HG03045 (cell line): ENCODE results near the gene TAF12.
A peak's percentile ranks its signal among the peaks of the same experiment; 100 is the strongest.
"Not testable (repeated sequence)": the region's sequence is repeated elsewhere in the genome, so short reads cannot be mapped to it uniquely, and the experiment has no call there.

ENCODE experiments used
- ATAC-seq: cut with Tn5 transposase; IDR thresholded peaks from one replicate; pipeline ENCODE4 v1.9.1; 2021; ENCODE audit warnings: mild to moderate bottlenecking, moderate library complexity; ENCODE audit not compliant: unreplicated experiment

TAF12 gene

DNA sequence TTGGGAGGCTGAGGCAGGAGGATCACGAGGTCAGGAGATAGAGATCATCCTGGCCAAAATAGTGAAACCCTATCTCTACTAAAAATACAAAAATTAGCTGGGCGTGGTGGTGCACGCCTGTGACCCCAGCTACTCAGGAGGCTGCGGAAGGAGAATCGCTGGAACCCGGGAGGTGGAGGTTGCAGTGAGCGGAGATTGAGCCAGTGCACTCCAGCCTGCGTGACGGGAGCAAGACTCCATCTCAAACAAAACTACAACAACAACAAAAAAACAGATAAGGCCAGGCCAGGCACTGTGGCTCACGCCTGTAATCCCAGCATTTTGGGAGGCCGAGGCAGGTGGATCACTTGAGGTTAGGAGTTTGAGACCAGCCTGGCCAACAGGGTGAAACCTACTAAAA, 2.5 kb upstream of the TAF12 start:
- not testable (repeated sequence) for ATAC-seq

DNA sequence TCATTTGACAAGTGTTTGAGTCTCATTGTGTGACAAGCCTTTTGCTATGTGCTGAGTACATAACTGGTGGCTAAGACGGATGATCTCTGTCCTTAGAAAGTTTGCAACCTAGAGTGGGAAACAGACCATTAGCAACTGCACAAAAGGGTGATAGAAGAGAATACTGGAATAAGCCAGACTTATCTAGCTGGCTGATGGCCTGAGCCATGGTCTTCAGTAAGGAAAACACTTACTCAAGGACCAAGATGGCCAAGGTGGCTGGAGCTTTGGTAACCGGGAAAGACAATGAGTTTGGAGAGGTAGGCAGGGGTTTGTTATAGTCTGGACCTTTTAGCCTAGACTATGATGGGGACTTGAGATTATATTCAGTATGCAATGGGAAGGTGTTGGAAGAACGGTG, 1.6 kb upstream of the TAF12 start:
- no peak for ATAC-seq

DNA sequence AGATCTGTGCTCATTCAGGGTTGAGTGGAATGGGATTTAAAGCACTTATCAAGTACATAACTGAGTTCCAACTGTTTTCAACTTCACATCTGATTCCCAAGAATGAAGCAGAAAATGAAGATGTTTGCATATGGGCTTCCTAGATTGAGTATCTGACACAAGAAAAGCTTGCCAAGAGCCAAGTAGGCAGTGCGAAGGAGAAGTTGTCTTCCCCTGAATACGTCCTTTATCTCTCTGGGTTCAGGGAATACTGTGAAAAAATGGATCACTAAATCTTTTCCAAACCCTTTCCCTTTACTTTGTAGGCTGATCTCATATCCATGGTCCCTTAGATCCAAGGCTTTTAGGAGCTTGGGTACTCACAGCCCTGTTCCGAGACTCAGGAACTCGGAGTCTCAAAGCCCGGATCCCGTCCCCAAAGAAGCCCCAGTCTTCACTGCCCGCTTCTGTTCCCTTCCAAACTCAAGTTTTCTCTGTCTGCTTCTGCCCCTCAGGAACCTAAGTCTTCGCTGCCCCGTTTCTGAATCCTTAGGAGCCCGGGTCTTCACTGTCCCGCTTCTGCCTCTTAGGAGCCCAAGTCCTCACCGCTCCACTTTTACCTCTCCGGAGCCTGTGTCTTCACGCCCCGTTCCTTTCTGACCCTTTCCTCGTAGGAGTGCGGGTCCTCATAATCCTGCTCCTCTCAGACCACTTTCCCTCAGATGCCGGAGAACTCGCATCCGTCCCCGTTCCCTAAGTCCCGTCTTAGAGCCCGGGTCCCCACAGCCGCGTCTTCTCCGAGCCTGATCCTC, 616 bp downstream of the TAF12 start:
- peak; percentile 20 for ATAC-seq

DNA sequence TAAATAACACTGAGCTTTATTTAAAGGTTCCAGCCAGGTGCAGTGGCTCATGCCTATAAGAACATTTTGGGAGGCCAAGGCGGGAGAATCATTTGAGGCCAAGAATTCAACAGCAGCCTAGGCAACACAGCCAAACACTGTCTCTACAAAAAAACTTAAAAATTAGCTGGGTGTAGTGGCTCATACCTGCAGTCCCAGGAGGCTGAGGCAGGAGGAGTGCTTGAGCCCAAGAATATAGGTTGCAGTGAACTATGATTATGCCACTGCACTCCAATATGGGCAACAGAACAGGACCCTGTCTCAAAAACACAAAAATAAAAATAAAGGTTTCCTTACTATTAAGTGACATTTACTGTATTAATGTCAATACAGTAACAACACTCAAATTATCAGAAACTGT, 2.1 kb downstream of the TAF12 start:
- no peak for ATAC-seq

DNA sequence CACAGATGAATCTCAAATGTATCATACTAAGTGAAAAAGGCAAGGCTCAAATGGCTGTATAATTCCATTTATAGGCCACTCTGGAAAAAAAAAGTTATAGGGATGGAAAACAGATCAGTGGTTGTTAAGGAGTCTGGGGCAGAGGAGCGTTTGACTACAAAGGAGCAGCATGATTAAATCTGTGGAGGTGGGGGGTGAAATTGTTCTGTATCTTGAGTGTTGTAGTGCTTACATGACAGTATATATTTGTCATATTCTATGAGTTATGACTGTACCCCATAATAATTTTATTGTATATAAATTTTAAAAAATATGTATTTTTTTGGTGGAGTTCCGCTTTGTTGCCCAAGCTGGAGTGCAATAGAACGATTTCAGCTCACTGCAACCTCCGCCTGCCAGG, 10.3 kb downstream of the TAF12 start:
- ATAC-seq, result no peak

DNA sequence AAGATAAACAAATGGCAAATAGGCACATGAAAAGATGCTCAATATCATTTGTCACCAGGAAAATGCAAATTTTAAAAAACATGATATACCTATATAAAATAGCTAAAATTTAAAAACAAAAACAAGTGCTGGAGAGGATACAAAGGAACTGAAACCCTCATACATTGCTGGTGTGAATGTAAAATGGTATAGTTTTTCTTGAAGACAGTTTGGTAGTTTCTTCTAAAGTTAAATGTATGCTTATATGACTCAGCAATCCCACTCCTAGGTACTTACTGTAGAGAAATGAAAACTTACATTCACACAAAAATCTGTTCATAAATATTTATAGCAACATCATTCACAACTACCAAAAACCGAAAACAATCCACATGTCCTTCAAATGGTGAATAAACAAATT, 11.2 kb downstream of the TAF12 start:
- no peak for ATAC-seq

DNA sequence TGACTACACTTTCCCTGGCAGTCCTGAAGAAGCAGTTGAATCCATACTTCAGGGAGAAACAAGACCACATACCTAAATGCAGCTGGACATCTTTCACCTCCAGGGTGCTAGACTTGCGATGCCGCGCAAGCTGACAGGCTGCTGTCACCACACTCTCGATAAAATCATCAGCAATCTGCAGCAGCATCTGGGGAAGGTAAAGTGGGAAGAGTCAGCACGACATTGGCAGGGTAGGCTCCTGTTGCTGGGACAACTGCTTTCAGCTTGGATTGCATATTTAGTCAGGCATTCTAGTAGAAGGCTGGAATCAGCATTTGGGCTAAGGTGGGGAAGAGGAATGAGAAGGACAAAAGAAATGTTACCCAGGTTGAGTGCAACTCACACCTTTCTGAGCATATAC, 29.7 kb downstream of the TAF12 start:
- ATAC-seq, result no peak

DNA sequence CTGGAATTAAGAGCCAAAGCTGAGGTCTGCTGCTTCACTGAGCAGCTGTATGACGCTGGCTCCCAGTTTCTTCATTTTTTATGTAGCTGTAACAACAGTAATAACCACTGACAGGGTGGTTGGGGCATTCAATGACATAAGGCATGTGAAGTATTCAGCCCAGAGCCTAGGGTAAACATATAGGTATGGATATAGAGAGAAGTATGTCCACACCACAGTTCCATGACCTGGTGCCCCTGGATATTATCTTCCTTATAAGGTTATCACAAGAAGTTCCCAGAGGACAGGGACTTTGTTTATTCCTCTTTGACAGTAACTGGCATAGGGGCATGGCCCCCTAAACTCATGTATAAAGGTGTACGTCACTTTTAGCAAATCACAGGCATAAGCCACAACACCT, 36.1 kb downstream of the TAF12 start:
- ATAC-seq, result no peak

DNA sequence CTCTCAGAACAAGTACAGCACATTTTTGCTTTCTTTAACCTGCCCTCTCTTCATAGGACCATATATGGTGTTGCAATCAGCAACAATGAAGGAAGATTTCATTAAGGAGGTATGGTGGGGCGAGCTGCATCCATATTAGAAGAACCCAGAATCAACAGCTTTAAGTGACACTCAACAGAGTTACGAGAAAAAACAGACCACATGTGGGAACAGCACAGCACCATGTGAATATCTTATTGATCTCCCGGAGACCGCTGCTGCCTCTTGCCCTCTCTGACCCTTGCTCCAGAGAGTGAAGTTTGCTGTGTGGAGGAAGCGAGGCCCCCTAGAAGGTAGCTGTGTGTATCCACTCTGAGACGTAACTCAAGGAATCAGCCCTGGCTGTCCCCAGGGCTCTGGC, 37.9 kb downstream of the TAF12 start:
- ATAC-seq, result no peak

DNA sequence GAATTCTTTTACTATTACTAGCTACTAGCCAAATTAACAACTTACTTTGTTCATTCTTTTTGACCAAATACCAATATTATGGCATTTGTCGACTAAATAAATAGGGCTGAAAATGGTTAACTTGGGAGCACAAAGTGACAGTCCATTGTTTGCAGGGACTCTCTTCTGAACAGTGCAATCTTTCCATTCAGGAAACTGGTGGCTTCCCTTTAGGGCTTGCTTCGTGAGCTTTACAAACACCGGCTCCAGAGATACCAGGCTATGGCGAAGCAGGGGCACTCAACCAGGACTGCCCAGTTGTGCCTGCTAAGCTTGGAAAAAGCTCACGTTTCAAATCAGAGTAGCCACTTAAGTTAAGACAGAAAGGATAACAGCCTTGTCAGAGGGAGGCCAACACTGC, 38.5 kb downstream of the TAF12 start:
- ATAC-seq, result no peak

DNA sequence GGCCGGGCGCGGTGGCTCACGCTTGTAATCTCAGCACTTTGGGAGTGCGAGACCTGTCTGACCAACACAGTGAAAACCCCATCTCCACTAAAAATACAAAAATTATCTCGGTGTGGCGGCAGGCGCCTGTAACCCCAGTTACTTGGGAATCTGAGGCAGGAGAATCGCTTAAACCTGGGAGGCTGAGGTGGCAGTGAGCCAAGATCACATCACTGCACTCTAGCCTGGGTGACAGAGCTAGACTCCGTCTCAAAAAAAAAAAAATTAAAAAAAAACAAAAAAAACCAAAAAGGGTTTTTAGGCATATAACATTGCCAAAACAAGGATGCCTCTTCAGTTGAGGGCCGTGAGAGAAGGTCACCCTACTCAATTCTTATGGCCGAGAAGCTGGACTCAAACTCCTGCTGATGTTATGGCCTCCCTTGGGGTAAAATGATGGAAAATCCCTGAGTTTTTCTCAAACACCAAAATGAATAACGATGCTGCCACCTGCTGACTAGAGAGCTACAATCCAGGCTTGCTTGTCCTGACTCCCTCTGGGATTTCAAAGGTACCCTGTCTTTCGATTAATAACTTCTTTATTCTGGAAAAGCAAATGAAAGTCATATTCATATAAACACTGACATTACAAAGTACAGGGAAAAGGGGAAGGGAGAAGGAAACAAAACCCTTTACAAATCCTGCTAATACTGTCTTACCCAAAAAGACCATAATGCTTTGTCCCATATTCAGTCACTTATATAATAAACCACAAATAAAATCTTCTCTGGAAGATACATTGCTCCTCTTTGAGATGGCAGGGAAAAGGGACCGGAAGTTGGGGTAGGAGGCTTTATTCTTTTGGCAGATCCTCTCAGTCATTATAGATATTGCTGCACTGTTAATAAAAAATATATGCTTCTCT, 40.1 kb downstream of the TAF12 start:
- ATAC-seq, result no peak

DNA sequence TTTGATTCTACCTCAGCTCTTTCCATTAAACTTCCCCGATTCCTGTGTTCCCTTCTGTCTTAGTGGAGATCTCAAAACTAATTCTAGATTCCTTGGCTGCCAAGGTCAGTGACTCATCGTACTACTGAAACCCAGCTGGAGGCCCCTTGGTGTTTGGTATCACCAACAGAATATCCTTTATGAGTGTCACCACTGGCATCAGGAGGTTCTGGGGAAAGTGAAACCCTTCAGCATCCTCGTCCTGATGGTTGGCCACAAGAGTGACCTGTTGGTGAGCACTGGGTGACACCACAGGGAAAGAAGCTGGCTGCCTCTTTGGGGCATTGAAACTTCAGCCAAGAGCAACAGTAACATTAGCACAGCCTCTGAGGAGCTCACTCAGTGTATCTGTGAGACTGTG, 41.2 kb downstream of the TAF12 start:
- no peak for ATAC-seq

DNA sequence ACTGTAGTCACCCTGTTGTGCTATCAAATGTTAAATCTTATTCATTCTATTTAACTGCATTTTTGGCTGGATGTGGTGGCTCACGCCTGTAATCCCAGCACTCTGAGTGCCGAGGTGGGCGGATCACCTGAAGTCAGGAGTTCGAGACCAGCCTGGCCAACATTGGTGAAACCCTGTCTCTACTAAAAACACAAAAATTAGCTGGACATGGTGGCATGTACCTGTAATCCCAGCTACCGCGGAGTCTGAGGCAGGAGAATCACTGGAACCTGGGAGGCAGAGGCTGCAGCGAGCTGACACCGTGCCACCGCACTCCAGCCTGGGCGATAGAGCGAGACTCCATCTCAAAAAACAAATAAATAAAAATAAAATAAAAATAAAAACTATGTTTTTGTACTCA, 46.6 kb downstream of the TAF12 start:
- not testable (repeated sequence) for ATAC-seq

DNA sequence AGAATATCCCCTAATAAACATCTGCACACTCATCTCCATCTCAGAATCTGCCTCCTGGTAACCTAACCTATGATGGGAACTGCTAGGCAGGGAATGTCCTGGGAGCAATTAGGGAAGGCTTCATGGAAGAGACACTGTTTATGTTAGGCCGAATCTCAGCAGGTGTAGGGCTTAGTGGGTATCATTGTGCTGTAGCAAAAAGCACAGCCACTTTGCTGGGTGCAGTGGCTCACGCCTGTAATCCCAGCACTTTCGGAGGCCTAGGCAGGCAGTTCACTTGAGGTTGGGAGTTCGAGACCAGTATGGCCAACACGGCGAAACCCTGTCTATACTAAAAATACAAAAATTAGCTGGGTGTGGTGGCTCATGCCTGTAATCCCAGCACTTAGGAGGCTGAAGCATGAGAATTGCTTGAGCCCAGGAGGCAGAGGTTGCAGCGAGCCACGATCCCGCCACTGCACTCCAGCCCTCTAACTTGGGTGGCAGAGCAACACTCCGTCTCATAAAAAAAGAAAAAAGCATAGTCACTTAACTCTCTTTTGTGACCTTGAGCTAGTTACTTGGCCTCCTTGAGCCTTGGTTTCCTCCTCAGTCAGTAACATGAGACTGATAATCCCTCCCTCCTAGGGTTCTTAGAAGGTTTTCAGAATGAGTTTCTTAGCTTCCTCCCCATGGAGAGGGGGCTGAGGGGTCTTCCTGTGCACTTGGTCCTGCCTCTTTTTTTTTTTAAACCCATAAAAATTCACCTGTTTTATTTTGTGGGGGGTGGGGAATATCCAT, 47.3 kb downstream of the TAF12 start:
- ATAC-seq, result no peak

DNA sequence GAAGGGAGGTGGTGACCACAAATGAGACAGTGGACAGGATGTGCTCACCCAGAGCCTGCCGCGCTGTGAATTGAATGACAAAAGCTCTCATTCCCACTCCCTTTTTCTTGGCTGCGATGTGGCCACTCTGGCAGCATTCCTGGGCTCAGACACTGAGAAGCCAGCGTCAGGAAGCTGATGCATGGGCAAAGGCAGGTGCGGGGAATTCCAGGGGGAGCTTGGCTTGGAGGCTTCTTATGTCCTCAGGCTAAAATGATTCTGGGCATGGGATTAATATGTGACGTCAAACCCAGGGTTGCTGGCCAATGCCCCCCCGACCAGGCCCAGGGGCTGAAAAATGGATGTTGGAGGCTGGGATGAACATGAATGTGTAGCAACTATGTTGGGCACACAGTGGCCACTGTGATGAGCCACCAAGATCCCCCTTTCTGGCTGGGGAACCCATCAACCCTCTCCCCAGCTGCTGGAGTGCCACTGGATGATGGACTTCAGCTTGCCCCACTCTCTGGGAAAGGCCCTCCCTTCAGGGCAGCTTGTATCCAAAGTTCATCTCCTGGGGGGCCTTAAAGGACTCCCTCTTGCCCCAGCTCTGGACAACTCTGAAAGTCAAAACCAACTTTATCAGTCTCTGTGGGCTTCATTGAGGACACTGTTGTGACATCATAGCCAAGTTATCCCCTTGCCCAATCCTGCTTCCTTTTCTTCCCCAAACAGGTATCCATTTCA, 48.0 kb downstream of the TAF12 start:
- not testable (repeated sequence) for ATAC-seq

DNA sequence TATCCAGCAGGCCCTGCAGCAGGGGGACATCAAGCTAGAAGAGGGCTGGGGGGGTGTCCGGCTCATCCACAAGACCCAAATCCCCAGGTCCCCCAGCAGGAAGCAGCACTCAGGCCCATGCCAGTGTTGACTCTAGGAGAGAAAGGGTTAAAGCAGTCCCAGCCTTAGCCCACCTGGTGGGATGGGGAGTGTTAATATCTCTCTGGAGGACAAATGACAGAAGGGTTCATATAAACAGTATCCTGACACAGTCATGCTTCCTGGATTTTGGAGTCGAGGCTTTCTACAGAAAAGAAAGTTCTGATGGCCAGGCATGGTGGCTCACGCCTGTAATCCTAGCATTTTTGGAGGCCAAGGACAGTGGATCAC, 48.9 kb downstream of the TAF12 start:
- not testable (repeated sequence) for ATAC-seq

DNA sequence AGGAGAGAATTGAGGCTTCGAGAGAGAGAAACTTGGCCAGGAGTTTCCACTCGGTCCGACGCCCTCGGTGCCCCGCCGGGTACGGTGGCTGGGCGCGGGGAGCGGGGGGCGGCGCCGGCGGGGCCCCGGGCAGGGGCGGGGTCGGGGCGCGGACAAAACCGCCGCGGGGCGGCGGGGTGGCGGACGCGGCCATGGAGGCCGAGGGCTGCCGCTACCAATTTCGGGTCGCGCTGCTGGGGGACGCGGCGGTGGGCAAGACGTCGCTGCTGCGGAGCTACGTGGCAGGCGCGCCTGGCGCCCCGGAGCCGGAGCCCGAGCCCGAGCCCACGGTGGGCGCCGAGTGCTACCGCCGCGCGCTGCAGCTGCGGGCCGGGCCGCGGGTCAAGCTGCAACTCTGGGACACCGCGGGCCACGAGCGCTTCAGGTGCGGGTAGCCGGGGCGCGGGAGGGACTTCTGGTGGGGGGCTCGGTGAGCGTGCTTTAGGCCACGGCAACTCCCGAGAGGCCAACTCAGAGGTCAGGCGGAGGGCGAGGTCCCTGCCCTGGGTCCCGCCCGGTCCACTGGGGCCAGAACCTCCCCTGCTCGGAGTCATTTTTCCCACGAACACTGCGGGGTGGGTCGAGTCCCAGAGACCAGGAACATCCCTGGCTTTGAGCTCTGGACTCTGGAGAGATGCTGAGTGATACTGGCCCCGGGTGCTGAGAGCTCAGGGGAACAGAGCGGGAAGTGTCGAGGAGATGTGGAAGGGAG, 50.4 kb downstream of the TAF12 start:
- ATAC-seq, result no peak

DNA sequence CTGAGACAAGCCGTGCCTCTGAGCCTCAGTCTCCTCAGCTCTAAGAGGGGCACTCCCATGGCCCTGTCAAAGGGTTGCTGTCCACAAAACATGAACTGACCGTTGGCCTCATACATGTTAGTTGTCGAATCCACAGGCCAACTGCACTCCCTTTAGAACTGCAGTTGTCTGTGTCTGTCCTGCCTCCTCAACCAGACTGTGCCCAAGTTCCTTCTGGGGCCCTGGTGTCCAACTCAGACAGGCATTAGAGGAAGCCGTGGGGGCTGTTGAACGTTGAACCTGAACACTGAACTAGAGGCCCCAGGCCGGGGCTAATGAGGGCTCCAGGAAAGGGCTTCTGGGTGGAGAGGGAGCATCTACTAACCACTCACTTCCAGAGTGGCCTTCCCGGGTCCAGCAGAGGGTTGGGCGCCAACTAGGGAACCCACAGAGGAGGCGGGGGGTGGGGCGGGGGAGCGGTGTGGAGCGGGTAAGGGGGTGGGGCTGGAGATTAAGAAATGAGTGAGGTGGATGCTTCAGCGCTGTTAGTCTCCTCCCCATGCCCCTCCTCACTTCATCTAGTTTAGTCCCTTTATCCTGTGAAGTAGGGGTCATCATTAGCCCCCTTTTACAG, 51.1 kb downstream of the TAF12 start, which contains the start of gene RAB42:
RAB42 (plus strand) TSS at position 558 of the 613 bp plus-strand sequence. CDS start 247 bp downstream, outside the sequence.
- no peak for ATAC-seq

DNA sequence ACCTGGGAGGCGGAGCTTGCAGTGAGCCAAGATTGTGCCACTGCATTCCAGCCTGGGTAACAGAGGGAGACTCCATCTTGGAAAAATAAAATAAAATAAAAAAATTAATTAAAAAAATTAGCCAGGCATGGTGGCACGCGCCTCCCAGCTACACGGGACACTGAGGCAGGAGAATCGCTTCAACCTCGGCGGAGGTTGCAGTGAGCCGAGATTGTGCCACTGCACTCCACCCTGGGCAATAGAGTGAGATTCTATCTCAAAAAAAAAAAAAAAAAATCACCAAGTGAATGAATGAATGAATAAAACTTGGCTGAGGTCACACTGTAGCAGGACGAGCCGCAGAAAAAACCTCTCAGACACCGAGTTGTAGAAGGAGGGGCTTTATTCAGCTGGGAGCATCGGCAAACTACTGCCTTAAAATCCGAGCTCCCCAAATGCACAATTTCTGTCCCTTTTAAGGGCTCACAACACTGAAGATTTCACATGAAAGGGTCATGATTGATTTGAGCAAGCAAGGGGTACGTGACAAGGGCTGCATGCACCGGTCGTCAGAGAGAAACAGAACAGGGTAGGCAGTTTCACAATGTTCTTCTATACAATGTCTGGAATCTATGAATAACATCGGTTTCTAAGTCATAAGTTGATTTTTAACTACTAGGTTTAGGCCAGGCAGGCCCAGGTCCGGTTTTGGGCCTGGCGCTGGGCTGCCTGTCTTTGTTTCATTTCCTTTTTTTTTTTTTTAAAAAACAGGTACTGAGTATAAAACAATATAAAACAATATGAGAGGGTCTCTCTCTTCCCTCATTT, 56.1 kb downstream of the TAF12 start:
- not testable (repeated sequence) for ATAC-seq
